ENCODE results near the gene DPEP1.

GRCh38 chr16:89565506-89566372, 47.7 kb upstream of the DPEP1 start:
- TF ChIP-seq GATA3 (IDR thresholded peaks at IDR 0.05; ENCODE audit: low read depth, low read length) (no peak), GATA2 (IDR thresholded peaks at IDR 0.05; ENCODE audit: low read depth, low read length) (no peak)
